Small intestine (tissue), 7 donors: ENCODE measurements around the gene HMCN1. TPM values are rescaled to one million over a fixed set of nuclear protein-coding genes. Genes with fewer than 3 reads are reported as not detected.
"Not testable (repeated sequence)": the region's sequence is repeated elsewhere in the genome, so short reads cannot be mapped to it uniquely, and the experiment has no call there.

Experiments
- DNase-seq, 2 donors: peaks; one replicate each; pipeline versions ENCODE4 v3.0.0 to v3.0.0-alpha.2; 2013
- FAIRE-seq: peaks from 2 replicates; lab custom pipeline; 2012; peaks lifted over from hg19 to GRCh38; lab: Jason Lieb, UNC
- H3K27ac ChIP-seq, 3 donors: one replicate each; pipeline ENCODE4 v1.5.1; 2013; ENCODE audit warnings: low read length in 2 of 3, mild to moderate bottlenecking in 2 of 3, control low read depth in 1 of 3, inconsistent platforms in 1 of 3, low read depth in 1 of 3, moderate library complexity in 1 of 3
- H3K27me3 ChIP-seq, 3 donors: one replicate each; pipeline ENCODE4 v1.6.1; 2013; ENCODE audit warnings: low read length in 3 of 3, inconsistent platforms in 1 of 3; ENCODE audit not compliant: control insufficient read depth in 3 of 3, insufficient read depth in 3 of 3
- H3K36me3 ChIP-seq, 3 donors: one replicate each; pipeline ENCODE4 v1.6.1; 2013; ENCODE audit warnings: low read length in 3 of 3, inconsistent platforms in 1 of 3, low read depth in 1 of 3, mild to moderate bottlenecking in 1 of 3, moderate library complexity in 1 of 3; ENCODE audit not compliant: control insufficient read depth in 3 of 3, insufficient read depth in 2 of 3
- H3K4me1 ChIP-seq, 3 donors: one replicate each; pipeline ENCODE4 v1.6.1; 2013; ENCODE audit warnings: low read length in 2 of 3, inconsistent platforms in 1 of 3, low read depth in 1 of 3, mild to moderate bottlenecking in 1 of 3, moderate library complexity in 1 of 3; ENCODE audit not compliant: control insufficient read depth in 3 of 3, insufficient read depth in 2 of 3
- H3K4me3 ChIP-seq, 3 donors: one replicate each; pipeline ENCODE4 v1.5.1; 2013; ENCODE audit warnings: low read length in 3 of 3, control low read depth in 1 of 3, inconsistent platforms in 1 of 3, low read depth in 1 of 3, mild to moderate bottlenecking in 1 of 3, moderate library complexity in 1 of 3
- H3K9me3 ChIP-seq, 2 donors: one replicate each; pipeline ENCODE4 v1.6.1; 2013; ENCODE audit warnings: low read depth in 1 of 2, low read length in 1 of 2; ENCODE audit not compliant: control insufficient read depth in 2 of 2, insufficient read depth in 1 of 2
- WGBS, 3 donors: extraction: QIAGEN DNeasy Blood & Tissue Kit; methylation state at CpG; one replicate each; pipeline ENCODE4 v1.1.7; 2013; 5-methylcytosine and 5-hydroxymethylcytosine counted together
- polyA plus RNA-seq, 4 donors: library from polyadenylated mRNA; stranded (reverse) in 3 of 4; unstranded in 1 of 4; fragments of 200-250 nt in 3 of 4; fragments of 120-200 nt in 1 of 4; gene quantifications; one replicate each; pipeline versions ENCODE4 v1.2.1 to v1.2.3, GENCODE V29; 2013
- donor health status: healthy with polysubstance abuse.
- donor health status: control.
- donor health status: control.
- donor health status: Bipolar disorder and iron deficiency.
- donor health status: healthy.

The HMCN1 gene
- polyA plus RNA-seq, 4 donors: under 0.01 to 1.9 (median 0.62) TPM

- no peaks in the 10 kb centered on the region for H3K36me3 ChIP-seq
- H3K4me1 ChIP-seq: no peaks in the 10 kb centered on the region
- H3K9me3 ChIP-seq: no peaks in the 10 kb centered on the region
- no peak for DNase-seq
- no peak overlapping the region for H3K4me3 ChIP-seq
- no peak for FAIRE-seq
- WGBS, 3 donors: 66 to 77% (median 67%) methylated on average over 1 of the region's 1 CpG
- peaks cover 0 to 2% (median 2%) of the 10 kb centered on the region in 3 donors for H3K27me3 ChIP-seq
- H3K27ac ChIP-seq: no peak overlapping the region
These were observed 24.9 kb downstream of the HMCN1 start for GRCh38 chr1:185759061-185759460.

GRCh38 chr1:185761841-185762240, 27.6 kb downstream of the HMCN1 start:
- FAIRE-seq: no peak
- H3K4me1 ChIP-seq: no peaks in the 10 kb centered on the region
- no peak overlapping the region for H3K4me3 ChIP-seq
- no peaks in the 10 kb centered on the region for H3K36me3 ChIP-seq
- WGBS, 3 donors: 51 to 65% (median 58%) methylated on average over 3 of the region's 3 CpGs
- DNase-seq: no peak
- H3K9me3 ChIP-seq: no peaks in the 10 kb centered on the region
- no peak overlapping the region for H3K27ac ChIP-seq
- peaks cover 0 to 2% (median 2%) of the 10 kb centered on the region in 3 donors for H3K27me3 ChIP-seq

- peaks cover 0 to 2% (median 0%) of the 10 kb centered on the region in 3 donors for H3K27me3 ChIP-seq
- H3K9me3 ChIP-seq: no peaks in the 10 kb centered on the region
- H3K4me1 ChIP-seq: no peaks in the 10 kb centered on the region
- DNase-seq: no peak
- no peaks in the 10 kb centered on the region for H3K36me3 ChIP-seq
- H3K4me3 ChIP-seq: no peak overlapping the region
- FAIRE-seq: no peak
- no peak overlapping the region for H3K27ac ChIP-seq
- WGBS, 3 donors: 73 to 85% (median 85%) methylated on average over 1 of the region's 1 CpG
These were observed 33.4 kb downstream of the HMCN1 start for GRCh38 chr1:185767508-185768120.

GRCh38 chr1:185768371-185768770, 34.2 kb downstream of the HMCN1 start:
- Histone ChIP-seq H3K4me1 (no peaks in the 10 kb centered on the region), H3K27me3 (no peaks in the 10 kb centered on the region), H3K36me3 (no peaks in the 10 kb centered on the region), H3K9me3 (no peaks in the 10 kb centered on the region), H3K4me3 (no peak overlapping the region), H3K27ac (no peak overlapping the region)
- no peak for DNase-seq
- WGBS, 3 donors: 81 to 84% (median 82%) methylated on average over 3 of the region's 3 CpGs
- no peak for FAIRE-seq

- Histone ChIP-seq H3K27me3 (no peaks in the 10 kb centered on the region), H3K4me1 (no peaks in the 10 kb centered on the region), H3K9me3 (no peaks in the 10 kb centered on the region), H3K36me3 (no peaks in the 10 kb centered on the region), H3K27ac (no peak overlapping the region), H3K4me3 (no peak overlapping the region)
- DNase-seq: no peak
- FAIRE-seq: no peak
- 83 to 93% (median 86%) methylated on average over 1 of the region's 1 CpG for WGBS, 3 donors
These were observed 34.9 kb downstream of the HMCN1 start for GRCh38 chr1:185769136-185769535.

GRCh38 chr1:185774394-185774793, 40.2 kb downstream of the HMCN1 start:
- Histone ChIP-seq H3K4me1 (no peaks in the 10 kb centered on the region), H3K4me3 (no peak overlapping the region), H3K27ac (no peak overlapping the region), H3K27me3 (no peaks in the 10 kb centered on the region), H3K36me3 (no peaks in the 10 kb centered on the region), H3K9me3 (no peaks in the 10 kb centered on the region)
- FAIRE-seq: no peak
- 52 to 70% (median 65%) methylated on average over 5 of the region's 5 CpGs for WGBS, 3 donors
- DNase-seq: no peak

GRCh38 chr1:185775501-185775900, 41.3 kb downstream of the HMCN1 start:
- H3K36me3 ChIP-seq: no peaks in the 10 kb centered on the region
- no peak overlapping the region for H3K27ac ChIP-seq
- no peak for DNase-seq
- FAIRE-seq: no peak
- no peaks in the 10 kb centered on the region for H3K9me3 ChIP-seq
- H3K27me3 ChIP-seq: no peaks in the 10 kb centered on the region
- H3K4me1 ChIP-seq: no peaks in the 10 kb centered on the region
- H3K4me3 ChIP-seq: no peak overlapping the region

- H3K27ac ChIP-seq: no peak overlapping the region
- no peaks in the 10 kb centered on the region for H3K36me3 ChIP-seq
- H3K27me3 ChIP-seq: no peaks in the 10 kb centered on the region
- no peak for FAIRE-seq
- no peaks in the 10 kb centered on the region for H3K9me3 ChIP-seq
- no peaks in the 10 kb centered on the region for H3K4me1 ChIP-seq
- H3K4me3 ChIP-seq: no peak overlapping the region
- no peak for DNase-seq
These were observed 42.3 kb downstream of the HMCN1 start for GRCh38 chr1:185776522-185776921.

- H3K27ac ChIP-seq, H3K4me1 ChIP-seq, H3K36me3 ChIP-seq, FAIRE-seq, DNase-seq, H3K27me3 ChIP-seq, H3K9me3 ChIP-seq, H3K4me3 ChIP-seq: not testable (repeated sequence)
- WGBS, 3 donors: 83 to 90% (median 87%) methylated on average over 10 of the region's 10 CpGs
These were observed 49.7 kb downstream of the HMCN1 start for GRCh38 chr1:185783860-185784259.
